ENCODE data around the gene PAK1IP1. TPM values are rescaled to one million over a fixed set of nuclear protein-coding genes. Genes with fewer than 3 reads are reported as not detected.
A peak's percentile ranks its signal among the peaks of the same experiment; 100 is the strongest.
"Not testable (repeated sequence)": the region's sequence is repeated elsewhere in the genome, so short reads cannot be mapped to it uniquely, and the experiment has no call there.

Gene PAK1IP1
- total RNA-seq, 1 donor from 2014 or later = 18.1 TPM

GRCh38 chr6:10745116-10745515 lies 50.3 kb downstream of the PAK1IP1 start:
- no peak for ATAC-seq (ENCODE audit: low read depth)
- Mint-ChIP-seq H3K27me3 (no peaks in the 10 kb centered on the region), H3K4me3 (no peak overlapping the region), H3K4me1 (peaks cover 30% of the 10 kb centered on the region), H3K9me3 (no peaks in the 10 kb centered on the region), H3K27ac (no peak overlapping the region), H3K36me3 (ENCODE audit: low read depth) (peaks cover 8% of the 10 kb centered on the region)
- no peak for DNase-seq
- CTCF ChIA-PET = no interaction called here
- POLR2A ChIA-PET = interaction anchor here (2.6 kb wide), 1 partner anchor 22 kb away, joined by 10 read pairs; the partner anchor contains the start of gene TMEM14C
- intact Hi-C loops (cut with micrococcal nuclease) = loop anchor here (5.0 kb wide), 1 partner anchor 792 kb away; the partner anchor contains the start of gene TMEM170B
- TF ChIP-seq CTCF (IDR thresholded peaks at IDR 0.05) = no peak

- TF ChIP-seq CTCF (IDR thresholded peaks at IDR 0.05) = no peak
- CTCF ChIA-PET = no interaction called here
- intact Hi-C loops (cut with micrococcal nuclease) = loop anchor here (1.0 to 5.0 kb wide), 9 partner anchors 24 to 790 kb away; partner anchors contain the start of genes C6orf52, MAK, PAK1IP1 and SMIM13
- POLR2A ChIA-PET = interaction anchor here (1.5 to 2.6 kb wide), 4 partner anchors 24 to 52 kb away, joined by 5 to 27 read pairs (median 8); partner anchors contain the start of genes C6orf52, PAK1IP1 and TMEM14C
- Mint-ChIP-seq H3K9me3 (no peaks in the 10 kb centered on the region), H3K27ac (peak overlapping the region; percentile 93), H3K4me3 (peak overlapping the region; percentile 95), H3K4me1 (peaks cover 34% of the 10 kb centered on the region), H3K27me3 (no peaks in the 10 kb centered on the region), H3K36me3 (ENCODE audit: low read depth) (peaks cover 22% of the 10 kb centered on the region)
- DNase-seq (no peak), ATAC-seq (ENCODE audit: low read depth) (no peak)
These were observed 52.1 kb downstream of the PAK1IP1 start for GRCh38 chr6:10746915-10747250.

- Mint-ChIP-seq H3K27me3 (no peaks in the 10 kb centered on the region), H3K4me1 (peaks cover 34% of the 10 kb centered on the region), H3K4me3 (peak within 1 kb of the TSS; percentile 95), H3K9me3 (no peaks in the 10 kb centered on the region), H3K27ac (peak within 1 kb of the TSS; percentile 93), H3K36me3 (ENCODE audit: low read depth) (peaks cover 22% of the 10 kb centered on the region)
- ChIA-PET CTCF (interaction anchor here (0.7 kb wide), 1 partner anchor 236 kb away, joined by 3 read pairs; no protein-coding TSS in a partner anchor), POLR2A (interaction anchor here (0.7 to 2.6 kb wide), 6 partner anchors 9 to 53 kb away, joined by 3 to 27 read pairs (median 6); partner anchors contain the start of genes C6orf52, PAK1IP1 and TMEM14C)
- intact Hi-C loops (cut with micrococcal nuclease) = loop anchor here (1.0 to 5.0 kb wide), 9 partner anchors 24 to 790 kb away; partner anchors contain the start of genes C6orf52, MAK, PAK1IP1 and SMIM13
- DNase-seq (peak; percentile 100), ATAC-seq (ENCODE audit: low read depth) (peak; percentile 98)
- TF ChIP-seq CTCF (IDR thresholded peaks at IDR 0.05) = no peak
These were observed 52.6 kb downstream of the PAK1IP1 start, which contains the start of gene TMEM14B for GRCh38 chr6:10747251-10747972. Gene TMEM14B (plus strand): TSS chr6:10747805. CDS start chr6:10749246, 1,441 bp downstream.

- DNase-seq = no peak
- Mint-ChIP-seq H3K9me3 (no peaks in the 10 kb centered on the region), H3K36me3 (ENCODE audit: low read depth) (peaks cover 44% of the 10 kb centered on the region), H3K4me1 (peaks cover 34% of the 10 kb centered on the region), H3K27me3 (no peaks in the 10 kb centered on the region), H3K27ac (no peak overlapping the region), H3K4me3 (no peak overlapping the region)
- TF ChIP-seq CTCF (IDR thresholded peaks at IDR 0.05) = no peak
- ChIA-PET CTCF (no interaction called here), POLR2A (no interaction called here)
- intact Hi-C loops (cut with micrococcal nuclease) = loop anchor here (5.0 kb wide), 1 partner anchor 788 kb away; the partner anchor contains the start of gene TMEM170B
- ATAC-seq (ENCODE audit: low read depth) = no peak
These were observed 55.0 kb downstream of the PAK1IP1 start for GRCh38 chr6:10749734-10750133.

GRCh38 chr6:10750568-10750967 lies 55.8 kb downstream of the PAK1IP1 start:
- POLR2A ChIA-PET = interaction anchor here (0.6 kb wide), 1 partner anchor 233 kb away, joined by 4 read pairs; no protein-coding TSS in a partner anchor
- intact Hi-C loops (cut with micrococcal nuclease); CTCF ChIA-PET; H3K9me3 Mint-ChIP-seq; H3K27ac Mint-ChIP-seq; H3K27me3 Mint-ChIP-seq; H3K4me3 Mint-ChIP-seq; DNase-seq; ATAC-seq (ENCODE audit: low read depth): not testable (repeated sequence)
- peaks cover 53% of the 10 kb centered on the region for H3K36me3 Mint-ChIP-seq (ENCODE audit: low read depth)
- H3K4me1 Mint-ChIP-seq = peaks cover 34% of the 10 kb centered on the region

GRCh38 chr6:10751757-10752156 lies 57.0 kb downstream of the PAK1IP1 start:
- POLR2A ChIA-PET; CTCF ChIA-PET; H3K4me3 Mint-ChIP-seq; ATAC-seq (ENCODE audit: low read depth); H3K27ac Mint-ChIP-seq; intact Hi-C loops (cut with micrococcal nuclease); H3K27me3 Mint-ChIP-seq; H3K9me3 Mint-ChIP-seq; DNase-seq: not testable (repeated sequence)
- Mint-ChIP-seq H3K36me3 (ENCODE audit: low read depth) (peaks cover 64% of the 10 kb centered on the region), H3K4me1 (peaks cover 33% of the 10 kb centered on the region)
